ENCODE results near the gene CEACAM6. TPM values are rescaled to one million over a fixed set of nuclear protein-coding genes. Genes with fewer than 3 reads are reported as not detected.

CEACAM6 gene
- total and polyA plus RNA-seq, 2 experiments from 2014 or later = not detected

- no peak for TF ChIP-seq CTCF (conservative IDR thresholded peaks at IDR 0.05; ENCODE audit: low read depth in 2 of 2)
- TF ChIP-seq ZNF331 (CRISPR knock-in tag; IDR thresholded peaks at IDR 0.05; ENCODE audit: low read depth) = no peak
- TF ChIP-seq ZNF114 (CRISPR knock-in tag; IDR thresholded peaks at IDR 0.05) = no peak
- TF ChIP-seq EZH2 (IDR thresholded peaks at IDR 0.05; ENCODE audit: low read depth, unreplicated experiment) = no peak
- TF ChIP-seq STAT1 (IDR thresholded peaks at IDR 0.05; ENCODE audit: unreplicated experiment) = no peak
- no peak for TF ChIP-seq REST (IDR thresholded peaks at IDR 0.05; ENCODE audit: unreplicated experiment)
- TF ChIP-seq NANOG (IDR thresholded peaks at IDR 0.05; ENCODE audit: borderline replicate concordance) = no peak
Observed at GRCh38 chr19:41815301-41815700, 60.0 kb downstream of the CEACAM6 start (continued).

GRCh38 chr19:41816761-41817160 lies 61.4 kb downstream of the CEACAM6 start:
- Mint-ChIP-seq H3K27ac (no peak overlapping the region), H3K4me3 (no peak overlapping the region), H3K27me3 (ENCODE audit: insufficient read depth, low read depth, poor library complexity) (peaks cover 9% of the 10 kb centered on the region), H3K4me1 (no peaks in the 10 kb centered on the region), H3K36me3 (ENCODE audit: low read depth) (no peaks in the 10 kb centered on the region), H3K9me3 (no peaks in the 10 kb centered on the region)
- Histone ChIP-seq H3K4me3 (no peak overlapping the region), H3K4me2 (no peak overlapping the region), H3F3A (replicated peaks; ENCODE audit: low read depth) (no peaks in the 10 kb centered on the region), H3K36me3 (ENCODE audit: insufficient read depth) (no peaks in the 10 kb centered on the region), H3K9me2 (ENCODE audit: insufficient read depth) (no peaks in the 10 kb centered on the region), H4K20me1 (replicated peaks; ENCODE audit: insufficient read depth) (no peaks in the 10 kb centered on the region), H3K4me1 (ENCODE audit: insufficient read depth) (no peaks in the 10 kb centered on the region), H3K79me2 (replicated peaks; ENCODE audit: insufficient read depth) (no peaks in the 10 kb centered on the region), H3K27ac (ENCODE audit: low read depth) (no peak overlapping the region), H3K27me3 (ENCODE audit: insufficient read depth) (no peaks in the 10 kb centered on the region), H2AFZ (no peak overlapping the region)
- DNase-seq (ENCODE audit: low spot score) = no peak
- no peak for ATAC-seq
- TF ChIP-seq NANOG (IDR thresholded peaks at IDR 0.05; ENCODE audit: borderline replicate concordance) (no peak), REST (IDR thresholded peaks at IDR 0.05; ENCODE audit: unreplicated experiment) (no peak), POLR2AphosphoS5 (IDR thresholded peaks at IDR 0.05; ENCODE audit: low read depth) (no peak), ETS1 (IDR thresholded peaks at IDR 0.05) (no peak), STAT1 (IDR thresholded peaks at IDR 0.05; ENCODE audit: unreplicated experiment) (no peak), ZNF114 (CRISPR knock-in tag; IDR thresholded peaks at IDR 0.05) (no peak), JUNB (IDR thresholded peaks at IDR 0.05; ENCODE audit: unreplicated experiment) (no peak), ZNF331 (CRISPR knock-in tag; IDR thresholded peaks at IDR 0.05; ENCODE audit: low read depth) (no peak)

Data from GM23338 (cell line).